HG03066 (cell line): Measurements from ENCODE around the gene RASA3.
"Not testable (repeated sequence)": the region's sequence is repeated elsewhere in the genome, so short reads cannot be mapped to it uniquely, and the experiment has no call there.

Experiments used
- ATAC-seq: cut with Tn5 transposase; IDR thresholded peaks from one replicate; pipeline ENCODE4 v1.9.1; 2021; ENCODE audit warnings: low read depth; ENCODE audit not compliant: unreplicated experiment

Gene RASA3

GRCh38 chr13:114128624-114129522, 3.5 kb downstream of the RASA3 start:
- ATAC-seq = peak; percentile 57

- ATAC-seq = no peak
These were observed 4.1 kb downstream of the RASA3 start for GRCh38 chr13:114128348-114128623.

DNA sequence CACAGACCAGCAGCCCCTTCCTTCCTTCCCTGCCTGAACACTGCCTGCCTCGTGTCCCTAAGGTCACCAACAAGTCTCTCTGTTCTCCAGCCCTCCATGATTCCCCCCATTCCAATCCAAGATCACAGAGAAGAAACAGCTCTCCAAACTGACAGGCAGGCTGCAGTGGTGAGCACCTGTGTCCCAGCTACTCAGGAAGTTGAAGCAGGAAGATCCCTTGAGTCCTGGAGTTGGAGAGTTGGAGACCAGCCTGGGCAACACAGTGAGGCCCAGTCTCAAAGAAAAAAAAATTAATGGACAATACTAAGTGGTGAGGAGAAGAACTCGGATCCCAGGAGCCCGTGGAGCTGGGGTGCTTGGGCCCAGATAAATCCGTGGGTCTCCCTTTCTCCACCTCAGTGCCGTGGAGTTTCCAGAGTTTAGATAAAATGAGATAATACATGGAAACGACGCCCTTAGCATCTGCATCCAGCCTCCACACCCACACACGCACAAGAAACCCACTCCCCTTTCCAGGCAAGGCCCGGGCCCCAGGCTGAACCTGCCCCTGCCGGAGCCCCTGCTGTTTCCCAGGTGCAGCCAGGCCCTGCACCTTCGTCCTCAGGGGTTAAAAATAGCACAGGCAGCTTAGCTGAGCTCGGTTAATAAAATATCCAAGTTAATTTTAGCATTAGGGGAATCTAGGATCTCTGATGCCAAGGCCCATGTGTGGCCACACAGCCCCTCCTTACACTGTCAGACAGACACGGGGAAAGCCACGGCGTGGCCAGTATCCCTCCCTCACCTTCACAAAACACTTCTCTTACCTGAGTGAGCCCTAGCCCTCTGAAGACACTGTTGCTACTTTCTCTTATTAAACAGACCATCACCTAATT, 4.7 kb downstream of the RASA3 start:
- ATAC-seq = no peak

- ATAC-seq = no peak
These were observed 5.5 kb downstream of the RASA3 start for GRCh38 chr13:114126789-114127472.

- ATAC-seq = not testable (repeated sequence)
These were observed 6.3 kb downstream of the RASA3 start for GRCh38 chr13:114126086-114126485.

- no peak for ATAC-seq
These were observed 6.8 kb downstream of the RASA3 start for GRCh38 chr13:114125589-114125988.

DNA sequence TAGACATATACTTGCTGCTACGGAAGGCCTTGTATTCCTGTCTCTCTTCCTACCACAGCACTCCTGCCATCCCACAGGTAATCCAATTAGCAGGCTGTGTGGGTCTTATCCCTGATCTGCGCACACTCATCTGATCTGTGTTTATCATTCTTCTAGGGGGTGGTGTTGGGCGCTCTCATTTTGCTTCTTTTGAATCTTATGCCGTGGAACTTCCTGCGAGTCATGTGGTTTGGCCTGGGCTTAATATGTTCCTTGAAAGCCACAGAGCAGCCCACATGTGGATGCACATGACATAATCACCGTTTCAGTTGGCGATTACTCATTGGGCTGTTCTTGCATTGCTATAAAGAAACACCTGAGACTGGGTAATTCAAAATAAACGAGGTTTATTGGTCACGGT, 7.5 kb downstream of the RASA3 start:
- ATAC-seq = no peak

DNA sequence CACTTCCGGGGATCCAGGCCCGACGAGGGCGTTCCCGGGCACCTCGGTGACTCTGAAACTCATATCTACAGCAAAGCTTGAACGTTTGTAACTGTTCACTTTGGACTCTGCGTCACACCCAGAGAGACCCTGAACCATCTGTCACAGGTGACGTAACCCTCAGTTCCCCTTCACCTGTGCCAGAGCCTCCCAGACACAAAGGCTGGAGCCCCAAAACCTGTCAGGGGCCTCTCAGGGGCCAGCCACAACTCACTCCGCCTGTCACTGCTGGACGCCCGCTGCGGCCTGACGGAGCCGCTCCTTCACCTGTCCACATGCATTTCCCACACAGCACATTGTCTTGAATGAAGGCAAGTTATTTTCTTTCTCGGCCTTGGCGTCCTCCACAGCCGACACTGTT, 8.0 kb downstream of the RASA3 start:
- no peak for ATAC-seq

DNA sequence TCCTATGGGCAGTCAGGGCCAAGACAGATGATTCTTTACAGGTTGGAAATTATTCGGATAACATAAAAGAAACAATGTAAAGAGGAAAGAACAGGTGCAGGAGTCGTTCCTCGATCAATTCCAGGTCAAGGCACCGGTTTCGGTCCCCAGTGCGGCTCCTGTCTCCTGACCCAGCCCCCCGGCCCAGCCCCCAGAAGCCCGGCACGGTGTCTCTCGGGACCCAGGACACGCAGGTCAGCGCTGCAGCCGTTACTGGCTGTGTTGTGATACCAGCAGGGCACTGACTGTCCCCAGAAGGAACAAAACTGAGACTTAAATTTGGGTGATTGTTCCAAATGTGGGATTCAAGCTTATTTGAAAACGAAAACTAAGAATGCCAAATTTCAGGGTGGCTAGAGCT, 8.5 kb downstream of the RASA3 start:
- no peak for ATAC-seq

- no peak for ATAC-seq
These were observed 9.0 kb downstream of the RASA3 start for GRCh38 chr13:114123448-114123847.

- no peak for ATAC-seq
These were observed 9.7 kb downstream of the RASA3 start for GRCh38 chr13:114122591-114123211.

DNA sequence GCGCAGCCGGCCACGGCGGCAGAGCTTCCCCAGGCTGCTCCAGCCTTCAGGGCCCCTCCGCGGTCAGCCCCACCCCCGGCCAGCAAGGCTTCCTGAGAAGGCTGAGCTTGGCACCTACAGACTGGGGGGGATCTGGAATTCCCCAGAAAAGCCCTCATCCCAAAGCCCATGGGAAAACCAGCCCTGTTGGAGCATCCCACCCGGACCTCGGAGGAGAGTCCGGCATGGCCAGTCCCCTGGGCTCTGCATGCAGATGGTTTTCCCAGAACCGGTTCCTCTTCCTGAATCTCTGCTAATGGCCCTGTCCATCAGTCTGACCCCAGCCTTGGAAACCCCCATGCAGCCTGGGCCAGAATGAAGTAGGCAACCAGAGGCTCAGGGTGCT, 10.3 kb downstream of the RASA3 start:
- no peak for ATAC-seq

DNA sequence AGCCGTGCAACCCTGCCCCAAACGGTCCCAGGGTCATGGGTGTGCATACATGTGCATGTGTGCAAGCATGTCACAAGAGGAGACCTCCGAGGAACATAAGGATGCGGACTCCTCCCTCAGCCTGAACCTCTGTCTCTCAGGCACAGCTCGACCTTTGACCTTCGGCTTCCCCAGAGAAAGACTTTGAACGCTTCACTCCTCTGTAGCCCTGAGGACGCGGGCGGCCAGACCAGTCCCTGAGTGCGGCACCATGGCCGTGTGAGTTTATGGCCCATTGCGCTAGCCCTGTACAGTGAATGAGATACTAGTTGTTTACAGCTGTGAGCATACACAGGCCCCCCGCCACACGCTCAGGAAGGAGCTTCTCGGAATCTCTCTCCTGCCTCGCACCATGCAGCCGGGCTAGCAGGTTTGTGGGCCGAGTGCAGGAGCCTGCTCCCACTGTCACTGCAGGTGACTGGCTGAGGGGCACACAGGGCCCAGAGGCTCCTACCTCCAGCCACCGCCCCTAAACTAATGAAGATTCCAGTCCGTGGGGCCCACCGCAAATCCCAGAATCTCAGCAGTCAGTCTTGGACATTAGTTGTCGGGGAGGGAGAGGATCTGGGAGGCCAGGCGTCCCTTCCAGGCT, 10.8 kb downstream of the RASA3 start:
- ATAC-seq = no peak

DNA sequence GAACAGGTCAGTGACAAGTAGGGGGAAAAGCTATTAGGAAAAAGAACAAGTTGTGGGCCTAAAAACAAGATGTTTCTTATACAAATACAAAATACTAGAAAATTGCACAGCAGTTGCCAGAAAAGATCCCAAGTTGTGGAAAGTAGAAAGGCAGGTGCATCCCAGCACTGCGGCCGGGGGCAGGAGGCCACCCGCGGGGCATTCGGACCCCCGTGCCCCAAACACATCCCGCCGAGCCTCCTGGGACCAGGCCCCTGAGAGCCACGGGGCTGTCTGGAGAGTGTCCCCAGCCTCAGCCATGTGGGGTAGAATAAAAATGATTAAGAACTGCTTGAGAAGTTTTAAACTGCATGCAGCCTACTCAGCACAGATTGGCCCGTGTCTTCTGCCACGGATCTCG, 11.4 kb downstream of the RASA3 start:
- ATAC-seq = no peak

DNA sequence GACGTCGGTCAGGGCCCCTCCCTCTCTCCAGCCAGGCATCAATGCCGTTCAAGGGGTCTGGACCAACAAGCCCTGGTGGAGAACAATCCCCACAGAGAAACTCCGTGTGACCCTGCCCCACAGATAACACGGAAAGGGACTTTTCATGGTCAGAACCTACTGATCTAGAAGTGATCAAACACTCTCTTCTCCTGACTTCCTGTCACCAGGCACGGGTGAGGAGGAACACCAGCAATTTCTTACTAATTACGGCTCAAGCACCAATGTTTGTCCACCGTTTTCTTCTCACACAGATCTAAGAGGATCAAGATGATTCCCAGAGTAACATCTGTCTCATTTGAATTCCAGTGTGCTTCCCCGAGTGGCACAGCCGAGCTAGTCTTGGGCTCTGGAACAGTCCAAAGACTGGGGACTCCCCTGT, 11.8 kb downstream of the RASA3 start:
- no peak for ATAC-seq

DNA sequence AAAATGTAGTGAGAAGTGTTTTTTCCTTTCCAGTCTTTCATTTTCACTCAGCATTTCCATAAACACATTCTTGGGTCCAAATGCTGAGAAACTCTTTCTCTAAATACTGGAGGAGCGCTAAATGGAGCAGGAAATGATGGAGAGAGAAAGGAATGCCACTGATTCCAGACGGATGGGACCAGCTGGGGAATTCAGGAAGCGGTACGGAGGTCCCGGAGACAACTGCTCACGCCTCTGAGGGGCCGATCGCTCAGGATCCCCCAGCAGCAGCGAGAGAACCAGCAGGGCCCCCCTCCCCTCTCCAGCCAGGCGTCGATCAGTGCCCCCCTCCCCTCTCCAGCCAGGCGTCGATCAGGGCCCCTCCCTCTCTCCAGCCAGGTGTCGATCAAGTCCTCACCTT, 13.2 kb downstream of the RASA3 start:
- ATAC-seq = no peak

- ATAC-seq = no peak
These were observed 13.8 kb downstream of the RASA3 start for GRCh38 chr13:114118511-114119123.

GRCh38 chr13:114118086-114118485, 14.3 kb downstream of the RASA3 start:
- no peak for ATAC-seq

DNA sequence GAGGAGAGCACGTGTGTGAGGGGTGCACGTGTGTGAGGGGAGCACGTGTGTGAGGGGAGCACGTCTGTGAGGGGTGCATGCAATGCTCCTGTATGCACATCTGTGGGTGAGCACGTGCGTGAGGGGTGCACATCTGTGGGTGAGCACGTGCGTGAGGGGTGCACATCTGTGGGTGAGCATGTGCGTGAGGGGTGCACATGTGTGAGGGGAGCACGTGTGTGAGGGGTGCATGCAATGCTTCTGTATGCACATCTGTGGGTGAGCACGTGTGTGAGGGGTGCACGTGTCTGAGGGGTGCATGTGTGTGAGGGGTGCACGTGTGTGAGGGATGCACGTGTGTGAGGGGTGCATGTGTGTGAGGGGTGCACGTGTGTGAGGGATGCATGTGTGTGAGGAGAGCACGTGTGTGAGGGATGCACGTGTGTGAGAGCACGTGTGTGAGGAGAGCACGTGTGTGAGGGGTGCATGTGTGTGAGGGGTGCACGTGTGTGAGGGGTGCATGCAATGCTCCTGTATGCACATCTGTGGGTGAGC, 15.0 kb downstream of the RASA3 start:
- not testable (repeated sequence) for ATAC-seq

- no peak for ATAC-seq
These were observed 15.7 kb downstream of the RASA3 start for GRCh38 chr13:114116734-114117133.
